ENCODE data around the gene N4BP2L2.

Gene N4BP2L2

GRCh38 chr13:32538621-32539246, at the start of gene N4BP2L2:
N4BP2L2 (minus strand) TSS chr13:32538795; CDS start chr13:32537027, 1,768 bp downstream.
- peak; percentile 98 for DNase-seq (ENCODE audit: low read depth)
- peak within 1 kb of the TSS; percentile 90 for H3K4me3 ChIP-seq (ENCODE audit: control insufficient read depth, low read depth, low read length)
- TF ChIP-seq CTCF (conservative IDR thresholded peaks at IDR 0.05; ENCODE audit: control insufficient read depth, insufficient read depth, low read depth, low read length): peak; percentile 45

GRCh38 chr13:32587811-32588170, 49.2 kb upstream of the N4BP2L2 start:
- peak overlapping the region; percentile 70 for H3K4me3 ChIP-seq (ENCODE audit: control insufficient read depth, low read depth, low read length)
- DNase-seq (ENCODE audit: low read depth): peak; percentile 42
- TF ChIP-seq CTCF (conservative IDR thresholded peaks at IDR 0.05; ENCODE audit: control insufficient read depth, insufficient read depth, low read depth, low read length): no peak

- TF ChIP-seq CTCF (conservative IDR thresholded peaks at IDR 0.05; ENCODE audit: control insufficient read depth, insufficient read depth, low read depth, low read length): no peak
- peak overlapping the region; percentile 70 for H3K4me3 ChIP-seq (ENCODE audit: control insufficient read depth, low read depth, low read length)
- peak; percentile 63 for DNase-seq (ENCODE audit: low read depth)
These were observed 48.6 kb upstream of the N4BP2L2 start for GRCh38 chr13:32587011-32587810.

- H3K4me3 ChIP-seq (ENCODE audit: control insufficient read depth, low read depth, low read length): peak within 1 kb of the TSS; percentile 70
- TF ChIP-seq CTCF (conservative IDR thresholded peaks at IDR 0.05; ENCODE audit: control insufficient read depth, insufficient read depth, low read depth, low read length): no peak
These were observed 47.7 kb upstream of the N4BP2L2 start, which contains the start of gene PDS5B for GRCh38 chr13:32586080-32586900. PDS5B (plus strand) TSS chr13:32586452; CDS start chr13:32648773, 62,321 bp downstream.

GRCh38 chr13:32585550-32586079, 47.0 kb upstream of the N4BP2L2 start:
- no peak for DNase-seq (ENCODE audit: low read depth)
- peak overlapping the region; percentile 68 for H3K4me3 ChIP-seq (ENCODE audit: control insufficient read depth, low read depth, low read length)
- TF ChIP-seq CTCF (conservative IDR thresholded peaks at IDR 0.05; ENCODE audit: control insufficient read depth, insufficient read depth, low read depth, low read length): no peak

More at GRCh38 chr13:32586080-32586900, 47.7 kb upstream of the N4BP2L2 start, which contains the start of gene PDS5B:
- peak; percentile 89 for DNase-seq (ENCODE audit: low read depth)

GRCh38 chr13:32582991-32583390, 44.4 kb upstream of the N4BP2L2 start:
- no peak for TF ChIP-seq CTCF (conservative IDR thresholded peaks at IDR 0.05; ENCODE audit: control insufficient read depth, insufficient read depth, low read depth, low read length)
- no peak overlapping the region for H3K4me3 ChIP-seq (ENCODE audit: control insufficient read depth, low read depth, low read length)
- DNase-seq (ENCODE audit: low read depth): no peak

Data from fibroblast of mammary gland (primary cell).